NCI-H446 (cell line): ENCODE data around the gene THUMPD2.
"Not testable (repeated sequence)": the region's sequence is repeated elsewhere in the genome, so short reads cannot be mapped to it uniquely, and the experiment has no call there.

ENCODE experiments used
- DNase-seq, 2 experiments: peaks; one replicate each; lab custom pipeline; 2025; lab: John Stamatoyannopoulos, UW

Gene THUMPD2

DNA sequence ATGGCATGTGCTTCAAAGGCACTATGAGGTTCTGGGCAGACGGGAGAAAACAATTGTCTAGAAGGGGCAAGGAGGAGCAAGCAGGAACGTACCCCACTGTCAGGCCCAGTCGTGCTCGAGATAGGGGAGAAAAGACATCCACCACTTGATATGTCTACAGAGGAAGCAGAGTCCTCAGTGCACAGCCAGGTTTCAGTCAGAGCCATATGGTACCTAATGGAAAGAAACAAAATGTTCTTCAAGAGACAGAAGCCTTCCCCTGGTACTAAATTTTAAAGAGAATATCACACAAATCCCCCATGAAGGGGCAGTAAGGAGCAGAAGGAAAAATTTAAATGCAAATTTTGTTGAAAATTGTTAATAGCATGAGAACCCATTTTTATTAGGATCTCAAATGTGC, 21.9 kb downstream of the THUMPD2 start:
- no peak for DNase-seq

DNA sequence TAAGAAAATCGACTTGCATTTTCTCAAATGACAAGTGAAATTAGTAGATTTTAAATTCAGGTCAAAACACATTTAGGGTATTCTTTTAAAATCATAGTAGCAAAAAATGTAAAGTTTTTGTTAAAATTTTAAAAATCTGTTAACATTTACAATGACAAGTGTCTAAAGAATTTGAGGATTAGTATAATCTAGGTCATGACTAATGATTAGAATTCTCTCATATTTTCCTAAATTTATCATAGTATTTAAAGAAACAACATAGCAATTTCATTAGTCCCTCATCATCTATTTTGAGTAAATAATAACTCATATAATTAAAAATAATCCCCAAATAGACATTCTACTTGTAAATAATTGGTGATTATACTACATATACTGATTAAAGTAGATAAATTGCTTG, 23.6 kb downstream of the THUMPD2 start:
- no peak for DNase-seq

DNA sequence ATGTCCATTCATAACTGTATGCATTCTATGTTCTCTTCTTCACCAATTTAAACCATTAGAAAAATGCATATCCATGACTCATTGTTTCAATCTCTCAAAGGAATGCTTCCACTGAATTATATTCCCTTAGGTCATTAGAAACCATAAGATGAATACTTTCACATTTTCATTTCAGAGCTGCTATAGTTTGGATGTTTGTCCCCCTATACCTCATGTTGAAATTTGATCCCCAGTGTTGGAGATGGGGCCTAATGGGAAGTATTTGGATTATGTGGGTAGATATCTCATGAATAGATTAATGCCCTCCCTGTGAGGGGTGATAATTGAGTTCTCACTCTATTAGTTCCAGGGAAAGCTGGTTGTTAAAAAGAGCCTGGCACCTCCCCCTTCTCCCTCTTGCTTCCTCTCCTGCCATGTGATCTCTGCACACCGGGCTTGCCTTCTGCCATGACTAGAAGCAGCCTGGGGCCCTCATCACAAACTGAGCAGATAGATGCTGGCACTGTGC, 35.7 kb downstream of the THUMPD2 start:
- DNase-seq: no peak

DNA sequence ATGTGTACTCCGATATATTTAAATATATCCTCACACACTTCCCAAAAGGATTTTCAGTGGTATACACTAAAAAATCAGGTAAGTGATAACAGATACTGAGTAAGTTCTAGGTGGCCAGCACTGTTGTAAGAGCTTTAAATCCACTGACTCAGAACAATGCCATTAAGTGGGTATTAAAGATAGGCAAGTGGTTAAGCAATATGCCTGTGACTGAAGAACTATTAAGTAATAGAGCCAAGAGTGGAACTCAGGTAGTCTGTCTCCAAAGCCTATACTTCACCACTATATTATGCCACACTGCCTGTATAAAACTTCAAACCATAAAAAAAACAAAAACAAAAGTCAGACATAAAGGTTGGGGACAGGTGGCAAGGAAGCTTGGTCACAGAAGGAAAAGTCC, 37.2 kb downstream of the THUMPD2 start:
- DNase-seq: no peak

DNA sequence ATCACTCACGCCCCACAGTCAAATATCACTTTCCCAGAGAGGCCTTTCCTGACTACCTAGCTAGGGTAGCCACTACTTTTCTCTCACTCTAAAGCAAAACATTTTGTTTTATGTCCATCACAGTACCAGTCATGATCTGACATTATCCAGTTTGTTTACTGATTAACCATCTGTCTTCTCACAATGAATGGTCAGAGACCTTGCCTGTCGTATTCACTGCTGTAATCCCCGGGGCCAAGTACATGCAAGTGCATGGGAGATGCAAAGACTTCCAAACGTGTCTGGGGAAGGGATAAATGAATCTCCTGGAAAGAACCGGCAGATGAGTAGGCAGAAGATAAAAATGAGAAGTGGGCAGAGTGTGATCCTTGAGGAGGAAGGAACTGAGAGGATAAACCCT, 39.7 kb downstream of the THUMPD2 start:
- no peak for DNase-seq

DNA sequence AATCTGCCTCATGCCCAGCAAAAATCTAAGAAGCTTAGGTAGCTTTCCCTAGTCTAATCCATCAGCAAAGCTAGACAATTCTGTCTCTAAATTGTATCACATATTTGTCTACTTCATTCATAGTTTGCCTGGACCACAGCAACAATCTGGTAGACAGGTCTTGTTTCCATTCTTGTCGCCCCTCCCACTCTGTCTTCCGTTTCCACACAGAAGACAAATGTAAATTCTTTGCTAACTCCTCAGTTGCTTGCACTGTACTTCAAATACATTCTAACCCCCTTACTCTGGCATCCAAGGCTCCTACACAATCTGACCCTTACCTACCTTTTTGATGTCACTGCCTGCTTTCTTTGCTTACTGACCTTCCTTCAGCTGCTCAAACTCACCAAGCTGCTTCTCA, 40.1 kb downstream of the THUMPD2 start:
- no peak for DNase-seq

DNA sequence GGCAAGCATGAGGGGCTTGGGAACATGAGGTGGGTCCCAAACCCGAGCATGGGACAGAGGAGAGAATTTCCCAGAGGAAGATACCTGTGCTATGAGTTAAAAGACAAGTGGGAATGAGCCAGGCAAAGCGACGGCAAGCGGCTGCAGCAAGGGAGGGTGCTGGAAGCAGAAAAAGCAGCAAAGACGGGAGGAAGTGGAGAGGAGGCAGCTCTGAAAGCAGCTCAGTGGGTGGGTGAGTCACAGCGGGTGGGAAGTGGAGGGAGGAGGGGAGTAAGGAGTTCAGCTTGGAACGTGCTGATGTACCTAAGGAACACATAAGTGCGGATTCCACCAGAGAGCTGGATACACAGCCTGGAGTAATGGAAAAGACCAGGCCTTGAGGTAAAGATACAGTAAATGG, 41.4 kb downstream of the THUMPD2 start:
- DNase-seq: no peak

DNA sequence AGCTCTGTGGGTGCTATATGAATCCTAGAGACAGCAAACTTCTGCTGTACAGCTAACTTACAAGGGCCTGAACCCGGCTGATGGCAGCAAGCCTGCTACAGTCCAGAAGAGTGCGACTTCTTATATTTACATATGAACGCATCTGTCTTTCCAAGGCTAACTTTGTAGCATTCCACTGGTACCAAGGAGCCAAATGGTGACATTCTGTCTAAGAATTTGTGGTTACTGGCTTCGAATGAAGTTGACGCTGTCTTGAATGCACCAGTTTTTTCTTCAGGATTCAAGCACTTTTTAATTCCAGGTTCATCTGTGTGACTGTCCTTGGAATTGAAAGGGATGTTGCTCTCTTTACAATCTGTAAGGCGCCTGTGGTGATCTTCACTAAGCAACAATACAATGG, 42.4 kb downstream of the THUMPD2 start:
- DNase-seq: no peak

DNA sequence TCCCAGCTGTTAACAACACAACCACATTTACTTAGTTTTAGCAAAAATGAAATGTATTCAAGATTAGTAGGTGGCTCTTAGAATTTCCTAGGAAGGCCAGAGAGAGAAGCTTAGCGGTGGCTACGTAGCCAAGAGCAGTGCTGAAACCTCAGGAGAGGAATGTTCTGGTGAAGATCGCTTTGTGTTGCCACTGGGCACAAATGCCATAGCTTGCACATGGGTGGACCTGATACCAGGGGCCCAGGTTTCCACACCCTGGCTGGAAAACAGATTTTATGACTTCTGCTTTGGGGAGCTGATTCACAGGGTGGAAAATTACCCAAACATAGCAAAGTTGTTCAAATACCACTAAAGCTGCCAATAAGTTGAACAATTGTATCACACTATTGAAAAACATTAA, 43.4 kb downstream of the THUMPD2 start:
- DNase-seq: no peak

DNA sequence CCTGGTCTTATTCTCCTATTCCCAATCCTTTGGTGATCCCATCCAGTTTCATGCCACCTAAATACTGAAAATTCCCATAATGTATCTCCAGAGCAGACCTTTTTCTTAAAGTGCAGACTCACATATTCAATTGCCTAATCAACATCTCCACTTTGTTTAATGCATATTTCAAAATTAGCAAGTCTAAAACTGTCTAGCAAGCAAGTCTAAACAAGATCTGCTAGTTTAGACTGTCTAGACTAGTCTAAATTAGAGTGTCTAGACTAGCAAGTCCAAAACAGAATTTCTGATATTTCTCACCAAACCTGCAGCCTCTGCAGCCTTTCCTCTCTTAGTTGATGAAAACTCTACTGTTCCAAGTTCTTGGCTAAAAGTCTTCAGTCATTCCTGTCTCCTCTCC, 44.6 kb downstream of the THUMPD2 start:
- no peak for DNase-seq

DNA sequence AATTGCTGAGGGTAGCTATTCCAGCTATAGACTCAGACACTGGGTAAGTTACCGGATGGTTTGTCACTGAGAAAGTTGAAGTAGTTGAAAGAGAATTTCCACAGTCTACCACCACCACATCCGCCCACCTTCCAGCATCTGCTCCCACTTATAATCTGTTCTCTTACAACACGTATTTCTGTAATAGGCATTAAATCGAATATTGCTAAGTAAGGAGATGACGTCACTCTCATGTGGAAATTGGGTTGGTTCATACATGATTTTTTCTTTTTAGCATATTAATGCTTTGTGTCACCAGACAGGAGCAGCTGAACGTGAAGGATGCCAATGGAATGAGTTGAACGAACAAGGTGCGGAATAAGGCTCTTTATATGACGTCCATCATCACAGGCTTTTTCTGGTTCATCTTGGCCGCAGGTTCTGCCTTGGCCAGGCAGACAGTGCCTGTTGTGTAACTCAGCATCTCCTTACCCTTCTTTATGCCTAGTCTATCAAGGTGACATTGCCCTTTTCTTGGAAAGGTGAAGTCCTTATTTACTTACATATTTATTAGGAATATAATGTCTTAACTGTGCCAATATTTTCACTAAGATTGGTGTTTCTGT, 45.9 kb downstream of the THUMPD2 start:
- DNase-seq: no peak

DNA sequence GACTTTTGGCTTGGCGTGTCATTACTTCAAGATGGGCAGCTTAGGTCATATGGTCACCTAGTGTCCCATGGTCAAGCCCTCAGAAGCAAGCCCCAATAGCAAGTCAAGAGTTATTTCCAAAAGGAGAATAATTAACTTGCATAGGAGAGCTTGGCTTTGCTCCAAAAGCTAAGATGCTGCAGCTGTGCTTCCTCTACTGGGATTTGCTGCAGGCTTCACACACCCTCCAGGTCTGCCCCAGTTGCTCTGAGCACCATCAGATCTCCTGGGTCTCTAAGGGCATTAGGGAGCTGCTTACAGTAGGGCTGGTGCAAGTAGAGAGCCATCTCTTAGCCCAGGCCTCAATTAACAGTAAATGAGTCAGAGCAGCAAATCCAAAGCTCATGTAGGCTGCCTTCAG, 46.6 kb downstream of the THUMPD2 start:
- peak in 1 of 2 experiments; percentile 47 for DNase-seq

DNA sequence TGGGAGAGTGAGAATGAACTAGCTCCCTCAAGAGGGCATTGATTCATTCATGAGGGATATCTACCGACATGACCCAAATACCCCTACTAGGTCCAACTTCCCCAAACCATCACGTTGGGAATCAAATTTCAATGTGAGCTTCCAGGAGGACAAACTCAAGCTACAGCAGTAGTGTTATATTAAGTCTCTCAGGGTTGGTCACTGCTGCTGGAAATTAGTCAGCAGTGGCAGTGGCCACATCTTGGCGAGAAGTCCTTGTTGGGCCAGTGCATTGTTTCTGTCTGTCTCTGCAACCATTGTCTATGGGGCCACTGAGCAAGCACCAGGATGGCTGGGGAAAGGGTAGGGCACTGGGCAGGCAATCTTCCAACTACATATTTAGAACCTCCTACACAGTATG, 47.5 kb downstream of the THUMPD2 start:
- DNase-seq: no peak

DNA sequence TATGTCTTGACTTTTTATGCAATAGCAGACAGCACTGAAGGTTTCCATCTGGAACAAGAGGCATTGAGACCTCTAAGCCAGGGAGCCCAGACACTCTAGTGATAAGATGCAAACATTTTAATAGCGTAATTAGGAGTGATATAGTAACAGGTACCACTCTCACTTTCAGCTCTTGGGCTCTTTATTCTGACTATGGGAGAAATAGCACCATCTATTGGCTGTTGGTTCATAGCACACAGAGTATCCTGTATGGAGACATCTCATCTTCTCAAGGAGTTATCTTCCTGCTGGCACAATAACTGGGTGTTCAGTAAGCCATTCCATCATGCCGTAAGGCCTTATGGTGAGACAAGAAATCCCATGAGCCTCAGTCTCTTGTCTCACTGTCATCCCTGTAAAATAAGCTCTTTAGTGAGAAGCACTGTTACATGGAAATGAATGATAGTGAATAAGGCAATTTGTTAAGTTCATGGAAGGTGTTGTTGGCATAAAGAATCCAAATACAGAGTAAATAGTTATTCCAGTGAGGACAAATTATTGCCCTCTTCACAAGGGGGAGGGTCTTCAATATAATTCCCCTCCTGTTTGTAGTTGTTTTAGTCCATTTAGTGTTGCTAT, 48.3 kb downstream of the THUMPD2 start:
- DNase-seq: peak; percentile 29 to 45

DNA sequence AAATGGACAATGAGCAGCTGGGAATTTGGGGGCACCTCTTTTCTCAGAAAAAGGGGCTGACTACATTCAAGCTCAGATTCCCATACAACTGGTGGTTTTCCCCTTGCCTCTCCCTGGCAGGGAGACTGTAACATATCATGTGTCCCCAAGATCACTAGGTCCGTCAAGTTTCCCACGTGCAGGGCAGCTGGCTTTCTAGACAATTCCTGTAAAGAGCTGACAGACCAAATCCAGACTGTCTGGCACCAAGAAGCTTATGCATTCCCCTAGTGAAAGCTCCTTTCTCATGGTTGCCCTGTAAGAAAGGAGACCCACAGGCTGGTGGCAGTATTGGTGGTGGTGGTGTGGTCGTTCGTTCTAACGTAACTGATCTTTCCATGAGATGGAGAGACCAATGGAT, 48.8 kb downstream of the THUMPD2 start:
- no peak for DNase-seq

DNA sequence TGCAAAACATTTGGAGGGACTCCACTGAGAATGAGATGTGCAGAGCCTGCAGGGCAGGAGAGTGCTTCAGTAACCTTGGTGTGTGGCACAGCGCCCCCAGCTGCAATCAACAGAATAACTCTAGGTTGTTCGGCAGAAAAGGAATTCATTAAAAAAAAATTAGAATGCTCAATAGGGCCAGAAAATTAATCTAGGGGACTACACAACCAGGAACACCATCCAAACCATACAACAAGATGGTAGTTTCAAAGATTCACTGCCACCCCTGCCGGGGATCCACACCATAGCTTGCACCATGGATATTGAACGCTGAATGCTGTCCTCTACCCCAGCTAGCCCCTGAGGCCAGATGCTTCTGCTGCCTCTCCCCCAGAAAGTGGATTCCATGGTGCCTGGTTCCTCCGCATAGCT, 50.1 kb downstream of the THUMPD2 start:
- peak in 1 of 2 experiments; percentile 43 for DNase-seq

DNA sequence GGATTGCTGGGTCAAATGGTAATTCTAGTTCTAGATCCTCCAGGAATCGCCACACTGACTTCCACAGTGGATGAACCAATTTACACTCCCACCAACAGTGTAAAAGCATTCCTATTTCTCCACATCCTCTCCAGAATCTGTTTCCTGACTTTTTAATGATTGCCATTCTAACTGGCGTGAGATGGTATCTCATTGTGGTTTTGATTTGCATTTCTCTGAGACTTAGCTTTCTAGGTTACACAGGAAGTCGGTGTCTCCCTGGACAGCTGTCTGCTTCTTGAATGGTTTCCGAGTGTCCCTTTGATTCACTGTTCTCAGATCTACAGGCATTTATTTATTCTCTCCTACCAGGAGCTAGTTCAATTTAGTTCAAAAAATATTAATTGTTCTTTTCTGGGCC, 51.0 kb downstream of the THUMPD2 start:
- DNase-seq: not testable (repeated sequence)

DNA sequence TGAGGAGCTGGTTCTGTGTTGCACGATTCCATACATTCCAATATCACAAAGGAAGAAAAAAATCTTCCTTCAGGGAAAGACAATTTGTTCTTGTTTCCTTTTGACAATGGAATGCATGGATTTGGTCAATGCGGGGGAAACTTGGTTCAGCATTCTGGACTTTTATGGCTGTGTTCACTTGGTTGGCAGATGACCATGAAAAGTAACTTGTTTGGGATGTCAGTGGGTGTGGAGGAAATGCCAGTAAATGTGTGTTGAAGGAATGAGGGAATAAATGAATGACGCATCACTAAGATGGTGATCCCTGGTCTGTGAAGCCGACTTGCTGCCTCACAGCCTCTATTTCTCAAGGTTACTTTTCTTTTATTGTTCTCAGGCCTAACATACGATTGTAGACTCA, 53.7 kb downstream of the THUMPD2 start:
- no peak for DNase-seq

DNA sequence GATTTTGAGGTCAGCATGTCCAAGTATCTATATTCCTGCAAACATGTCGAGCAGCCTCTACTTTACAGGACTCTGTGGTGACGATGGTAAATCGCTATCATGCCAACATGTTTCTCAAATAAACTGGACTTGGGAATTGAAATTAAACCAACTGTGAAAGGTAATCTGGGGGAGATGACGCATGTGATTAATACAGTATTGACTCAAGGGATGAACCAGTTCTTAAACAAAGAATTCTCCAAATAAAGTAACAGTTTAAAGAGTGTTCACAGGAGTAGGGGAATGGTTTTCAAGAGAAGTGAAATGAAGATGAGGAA, 54.3 kb downstream of the THUMPD2 start:
- no peak for DNase-seq

DNA sequence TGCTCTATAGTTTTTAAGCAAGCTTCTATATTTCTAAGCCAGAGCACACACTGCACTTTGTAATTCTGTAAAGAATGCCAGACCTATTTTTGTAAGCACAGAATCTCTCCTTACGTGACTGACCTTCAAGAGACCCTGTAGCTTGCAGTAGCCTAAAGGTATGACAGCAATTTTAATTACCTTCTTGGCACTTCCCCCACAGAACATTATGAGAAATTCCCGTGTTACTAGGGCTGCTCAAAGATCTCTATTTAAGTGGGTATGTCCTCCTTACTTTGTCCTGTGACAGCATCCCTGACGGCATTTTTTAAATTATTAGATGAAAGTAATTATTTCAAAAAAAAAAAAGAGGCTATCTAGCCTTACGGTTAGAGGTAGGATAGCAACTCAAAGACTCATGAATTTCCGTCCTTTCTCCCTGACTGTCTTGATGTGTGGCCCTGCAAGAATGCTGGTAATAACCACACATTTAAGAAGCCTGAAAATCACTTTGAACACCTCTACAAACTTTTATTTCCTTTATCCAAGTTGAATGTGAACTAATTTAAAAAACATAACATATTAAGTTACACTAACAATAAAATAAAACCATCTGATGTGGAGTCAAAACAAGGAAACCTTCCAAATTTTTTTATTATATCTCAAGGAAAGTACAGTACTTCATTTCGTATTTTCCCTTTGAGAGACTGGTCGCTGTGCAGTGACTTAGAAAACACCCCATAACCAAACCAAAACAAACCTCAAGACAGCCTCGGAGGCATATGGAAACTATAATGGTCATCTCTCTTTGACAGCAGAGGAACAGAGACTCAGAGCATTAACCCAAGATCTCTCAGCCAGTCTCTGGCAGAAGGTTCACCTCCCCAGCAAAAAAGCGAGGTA, 54.9 kb downstream of the THUMPD2 start:
- DNase-seq: no peak

DNA sequence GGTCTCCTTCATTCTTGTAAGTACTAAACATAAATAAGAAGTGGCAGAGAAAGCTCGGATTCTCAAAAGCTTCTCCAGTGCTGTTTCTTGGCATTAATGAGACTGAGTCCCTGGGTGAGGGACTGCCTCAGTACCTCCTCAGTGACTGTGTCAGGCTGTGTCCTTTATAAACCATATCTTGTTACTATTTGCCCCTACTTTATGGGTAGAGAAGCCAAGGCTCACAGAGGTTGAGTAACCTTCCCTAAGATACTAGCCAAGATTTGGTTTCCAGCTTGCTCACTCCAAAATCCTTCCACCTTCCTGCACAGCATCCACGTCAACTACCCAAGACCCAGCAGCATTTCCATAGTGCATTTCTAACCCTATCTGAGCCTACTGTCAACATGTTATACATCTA, 55.6 kb downstream of the THUMPD2 start:
- DNase-seq: no peak

DNA sequence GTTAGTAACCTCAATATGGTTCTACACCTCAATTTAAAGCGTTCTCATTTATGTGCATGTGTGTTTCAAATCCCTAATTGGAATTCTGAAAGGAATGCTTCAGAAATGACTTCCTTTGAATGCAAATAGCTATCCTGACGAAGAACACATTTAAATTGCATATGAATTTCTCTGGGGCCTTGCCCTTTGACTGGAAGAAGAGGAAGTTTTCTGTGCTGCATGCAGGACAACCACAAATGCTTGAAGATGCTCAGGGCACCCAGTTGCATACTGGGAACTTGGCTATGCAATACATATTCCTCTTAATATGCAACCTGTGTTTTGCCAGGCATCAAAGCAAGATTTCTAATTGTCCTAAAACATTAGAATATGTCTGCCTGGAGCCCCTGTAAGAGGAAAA, 58.1 kb downstream of the THUMPD2 start:
- no peak for DNase-seq

DNA sequence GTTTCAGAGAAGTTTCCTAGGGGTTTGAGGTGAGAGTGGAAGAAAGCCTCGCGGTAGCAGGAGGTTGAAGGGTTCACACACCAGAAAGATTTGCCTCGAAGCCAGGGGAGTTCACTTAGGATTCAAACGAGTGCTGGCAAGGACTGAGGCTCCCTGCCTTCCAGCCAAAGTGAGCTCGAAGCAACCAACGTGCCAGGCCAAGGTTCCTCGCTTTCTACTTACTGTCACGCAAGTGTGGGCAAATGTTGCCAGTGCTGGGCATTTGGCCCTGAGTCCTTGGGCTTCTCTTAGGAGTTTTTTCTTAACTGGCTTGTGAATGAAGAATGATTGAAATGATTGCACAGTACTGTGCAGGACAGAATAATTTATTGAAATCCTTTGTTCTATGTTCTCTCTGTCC, 59.7 kb downstream of the THUMPD2 start:
- DNase-seq: peak; percentile 46 to 77
